ENCODE results near the gene MCC.

The MCC gene

GRCh38 chr5:113151641-113152379 lies 336.4 kb downstream of the MCC start:
- Histone ChIP-seq H3K4me3 (ENCODE audit: insufficient read depth, low read depth, low read length) (no peak overlapping the region), H3K27ac (ENCODE audit: insufficient read depth, low read depth, low read length, poor library complexity, severe bottlenecking) (no peak overlapping the region), H3K36me3 (ENCODE audit: control insufficient read depth, insufficient read depth, low read length) (no peaks in the 10 kb centered on the region), H3K9me3 (ENCODE audit: control insufficient read depth, low read length) (peaks cover 3% of the 10 kb centered on the region), H3K4me1 (ENCODE audit: control insufficient read depth, insufficient read depth, low read length) (peaks cover 28% of the 10 kb centered on the region), H3K27me3 (ENCODE audit: control insufficient read depth, insufficient read depth, low read length, poor library complexity, severe bottlenecking) (no peaks in the 10 kb centered on the region)
- 93 to 95% methylated on average over 8 of the region's 8 CpGs for WGBS, 2 experiments

GRCh38 chr5:113150821-113151220 lies 337.4 kb downstream of the MCC start:
- Histone ChIP-seq H3K27me3 (ENCODE audit: control insufficient read depth, insufficient read depth, low read length, poor library complexity, severe bottlenecking) (no peaks in the 10 kb centered on the region), H3K4me3 (ENCODE audit: insufficient read depth, low read depth, low read length) (no peak overlapping the region), H3K36me3 (ENCODE audit: control insufficient read depth, insufficient read depth, low read length) (no peaks in the 10 kb centered on the region), H3K4me1 (ENCODE audit: control insufficient read depth, insufficient read depth, low read length) (peaks cover 29% of the 10 kb centered on the region), H3K27ac (ENCODE audit: insufficient read depth, low read depth, low read length, poor library complexity, severe bottlenecking) (no peak overlapping the region), H3K9me3 (ENCODE audit: control insufficient read depth, low read length) (peaks cover under 1% of the 10 kb centered on the region)
- WGBS, 2 experiments, result 90 to 95% methylated on average over 7 of the region's 7 CpGs

- H3K27me3 ChIP-seq (ENCODE audit: control insufficient read depth, insufficient read depth, low read length, poor library complexity, severe bottlenecking), result no peaks in the 10 kb centered on the region
- no peak overlapping the region for H3K27ac ChIP-seq (ENCODE audit: insufficient read depth, low read depth, low read length, poor library complexity, severe bottlenecking)
- no peaks in the 10 kb centered on the region for H3K36me3 ChIP-seq (ENCODE audit: control insufficient read depth, insufficient read depth, low read length)
- 78 to 87% methylated on average over 1 of the region's 2 CpGs for WGBS, 2 experiments
- H3K4me1 ChIP-seq (ENCODE audit: control insufficient read depth, insufficient read depth, low read length), result peaks cover 33% of the 10 kb centered on the region
- no peak overlapping the region for H3K4me3 ChIP-seq (ENCODE audit: insufficient read depth, low read depth, low read length)
- no peaks in the 10 kb centered on the region for H3K9me3 ChIP-seq (ENCODE audit: control insufficient read depth, low read length)
Observed at GRCh38 chr5:113150221-113150620, 338.0 kb downstream of the MCC start.

GRCh38 chr5:113147537-113147936 lies 340.7 kb downstream of the MCC start:
- no peak overlapping the region for H3K4me3 ChIP-seq (ENCODE audit: insufficient read depth, low read depth, low read length)
- WGBS, 2 experiments, result 72 to 76% methylated on average over 4 to 7 of the region's 7 CpGs
- no peak overlapping the region for H3K27ac ChIP-seq (ENCODE audit: insufficient read depth, low read depth, low read length, poor library complexity, severe bottlenecking)
- H3K9me3 ChIP-seq (ENCODE audit: control insufficient read depth, low read length), result no peaks in the 10 kb centered on the region
- peaks cover 25% of the 10 kb centered on the region for H3K4me1 ChIP-seq (ENCODE audit: control insufficient read depth, insufficient read depth, low read length)
- H3K36me3 ChIP-seq (ENCODE audit: control insufficient read depth, insufficient read depth, low read length), result no peaks in the 10 kb centered on the region
- H3K27me3 ChIP-seq (ENCODE audit: control insufficient read depth, insufficient read depth, low read length, poor library complexity, severe bottlenecking), result no peaks in the 10 kb centered on the region

GRCh38 chr5:113147101-113147508 lies 341.1 kb downstream of the MCC start:
- 72 to 73% methylated on average over 4 of the region's 4 CpGs for WGBS, 2 experiments
- peaks cover 21% of the 10 kb centered on the region for H3K4me1 ChIP-seq (ENCODE audit: control insufficient read depth, insufficient read depth, low read length)
- H3K27ac ChIP-seq (ENCODE audit: insufficient read depth, low read depth, low read length, poor library complexity, severe bottlenecking), result no peak overlapping the region
- H3K4me3 ChIP-seq (ENCODE audit: insufficient read depth, low read depth, low read length), result no peak overlapping the region
- H3K9me3 ChIP-seq (ENCODE audit: control insufficient read depth, low read length), result no peaks in the 10 kb centered on the region
- no peaks in the 10 kb centered on the region for H3K36me3 ChIP-seq (ENCODE audit: control insufficient read depth, insufficient read depth, low read length)
- no peaks in the 10 kb centered on the region for H3K27me3 ChIP-seq (ENCODE audit: control insufficient read depth, insufficient read depth, low read length, poor library complexity, severe bottlenecking)

- Histone ChIP-seq H3K4me3 (ENCODE audit: insufficient read depth, low read depth, low read length) (no peak overlapping the region), H3K27ac (ENCODE audit: insufficient read depth, low read depth, low read length, poor library complexity, severe bottlenecking) (no peak overlapping the region), H3K27me3 (ENCODE audit: control insufficient read depth, insufficient read depth, low read length, poor library complexity, severe bottlenecking) (no peaks in the 10 kb centered on the region), H3K4me1 (ENCODE audit: control insufficient read depth, insufficient read depth, low read length) (peaks cover 17% of the 10 kb centered on the region), H3K9me3 (ENCODE audit: control insufficient read depth, low read length) (no peaks in the 10 kb centered on the region), H3K36me3 (ENCODE audit: control insufficient read depth, insufficient read depth, low read length) (no peaks in the 10 kb centered on the region)
- WGBS, 2 experiments, result no CpG with 5 or more reads among the region's 1 CpG
Observed at GRCh38 chr5:113145757-113146387, 342.4 kb downstream of the MCC start.

GRCh38 chr5:113142186-113142585 lies 346.1 kb downstream of the MCC start:
- no peak overlapping the region for H3K27ac ChIP-seq (ENCODE audit: insufficient read depth, low read depth, low read length, poor library complexity, severe bottlenecking)
- no peaks in the 10 kb centered on the region for H3K9me3 ChIP-seq (ENCODE audit: control insufficient read depth, low read length)
- H3K36me3 ChIP-seq (ENCODE audit: control insufficient read depth, insufficient read depth, low read length), result no peaks in the 10 kb centered on the region
- H3K4me1 ChIP-seq (ENCODE audit: control insufficient read depth, insufficient read depth, low read length), result peaks cover 13% of the 10 kb centered on the region
- no peaks in the 10 kb centered on the region for H3K27me3 ChIP-seq (ENCODE audit: control insufficient read depth, insufficient read depth, low read length, poor library complexity, severe bottlenecking)
- H3K4me3 ChIP-seq (ENCODE audit: insufficient read depth, low read depth, low read length), result no peak overlapping the region
- WGBS, 2 experiments, result 87 to 91% methylated on average over 4 of the region's 4 CpGs

GRCh38 chr5:113140837-113141671 lies 347.2 kb downstream of the MCC start:
- peaks cover 13% of the 10 kb centered on the region for H3K4me1 ChIP-seq (ENCODE audit: control insufficient read depth, insufficient read depth, low read length)
- WGBS, 2 experiments, result 73 to 74% methylated on average over 9 of the region's 9 CpGs
- no peak overlapping the region for H3K27ac ChIP-seq (ENCODE audit: insufficient read depth, low read depth, low read length, poor library complexity, severe bottlenecking)
- H3K36me3 ChIP-seq (ENCODE audit: control insufficient read depth, insufficient read depth, low read length), result no peaks in the 10 kb centered on the region
- no peaks in the 10 kb centered on the region for H3K27me3 ChIP-seq (ENCODE audit: control insufficient read depth, insufficient read depth, low read length, poor library complexity, severe bottlenecking)
- H3K9me3 ChIP-seq (ENCODE audit: control insufficient read depth, low read length), result no peaks in the 10 kb centered on the region
- no peak overlapping the region for H3K4me3 ChIP-seq (ENCODE audit: insufficient read depth, low read depth, low read length)

- no peaks in the 10 kb centered on the region for H3K36me3 ChIP-seq (ENCODE audit: control insufficient read depth, insufficient read depth, low read length)
- 97 to 98% methylated on average over 3 of the region's 3 CpGs for WGBS, 2 experiments
- no peaks in the 10 kb centered on the region for H3K27me3 ChIP-seq (ENCODE audit: control insufficient read depth, insufficient read depth, low read length, poor library complexity, severe bottlenecking)
Observed at GRCh38 chr5:113133211-113133975, 354.9 kb downstream of the MCC start.

More at GRCh38 chr5:113133211-113133975, 354.9 kb downstream of the MCC start:
- Histone ChIP-seq H3K4me3 (ENCODE audit: insufficient read depth, low read depth, low read length) (no peak overlapping the region), H3K4me1 (ENCODE audit: control insufficient read depth, insufficient read depth, low read length) (no peaks in the 10 kb centered on the region), H3K27ac (ENCODE audit: insufficient read depth, low read depth, low read length, poor library complexity, severe bottlenecking) (no peak overlapping the region), H3K9me3 (ENCODE audit: control insufficient read depth, low read length) (no peaks in the 10 kb centered on the region)

Measured in ectodermal cell (in vitro differentiated cells).